Glomerular visceral epithelial cell (primary cell): Measurements from ENCODE around the gene PHACTR1.
"Not testable (repeated sequence)": the region's sequence is repeated elsewhere in the genome, so short reads cannot be mapped to it uniquely, and the experiment has no call there.

Source experiments
- DNase-seq: peaks from one replicate; pipeline ENCODE4 v3.0.0-alpha.2; 2016; ENCODE audit errors: extremely low spot score

The PHACTR1 gene

DNA sequence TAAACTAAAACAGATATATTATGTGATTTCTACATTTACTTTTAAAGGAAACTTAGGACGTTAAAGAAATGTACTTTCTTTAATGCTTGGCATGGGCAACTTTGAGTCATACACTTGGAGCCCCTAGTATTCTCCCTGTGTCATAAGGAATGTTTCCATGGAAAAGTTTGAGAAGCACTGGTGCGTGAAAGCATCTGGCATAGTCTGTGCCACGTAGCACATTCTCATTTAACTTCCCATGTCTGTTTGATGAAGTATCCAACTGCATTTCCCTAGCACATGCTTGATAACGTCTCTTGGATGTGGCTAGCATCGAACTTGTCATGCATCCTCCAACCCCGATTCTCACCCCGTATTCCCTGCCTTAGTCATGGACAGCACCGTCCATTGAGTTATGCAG lies 439.8 kb downstream of the PHACTR1 start:
- DNase-seq: peak; percentile 57

DNA sequence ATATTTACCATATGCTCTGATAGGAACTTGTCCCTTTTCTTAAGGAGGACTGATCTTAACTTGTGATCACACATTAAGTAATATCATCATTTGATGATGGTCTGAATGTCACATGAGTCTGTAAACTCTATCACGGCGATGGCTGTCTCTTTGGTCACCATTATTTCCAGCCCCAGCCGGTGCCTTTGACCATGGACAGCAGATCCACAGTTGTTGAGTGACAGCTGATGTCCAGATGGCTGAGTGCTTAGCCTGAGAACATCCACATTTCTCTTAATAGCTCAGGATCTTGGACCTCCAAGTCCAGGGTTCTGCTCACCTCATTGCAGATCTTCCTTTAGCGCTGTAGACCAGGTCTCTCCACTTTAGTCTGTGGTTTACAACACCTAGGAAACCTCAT lies 440.7 kb downstream of the PHACTR1 start:
- DNase-seq: no peak

DNA sequence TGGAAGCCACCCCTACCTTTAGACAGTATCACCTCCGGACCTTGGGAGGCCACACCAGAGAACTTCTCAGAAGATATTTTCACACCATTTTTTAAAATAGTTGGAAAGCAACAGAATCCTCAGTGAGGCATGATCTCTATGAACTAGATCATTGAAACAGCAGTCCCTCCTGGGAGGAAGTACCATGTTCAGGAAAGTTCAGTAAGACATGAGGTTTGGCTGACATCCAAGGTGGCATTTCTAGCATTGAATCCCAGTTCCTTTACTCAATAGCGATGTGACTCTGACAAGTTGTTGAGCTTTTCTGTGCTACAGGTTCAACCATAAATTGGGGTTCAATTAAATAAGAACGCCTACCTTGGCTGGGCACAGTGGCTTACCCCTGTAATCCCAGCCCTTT lies 442.7 kb downstream of the PHACTR1 start:
- DNase-seq: peak; percentile 17

DNA sequence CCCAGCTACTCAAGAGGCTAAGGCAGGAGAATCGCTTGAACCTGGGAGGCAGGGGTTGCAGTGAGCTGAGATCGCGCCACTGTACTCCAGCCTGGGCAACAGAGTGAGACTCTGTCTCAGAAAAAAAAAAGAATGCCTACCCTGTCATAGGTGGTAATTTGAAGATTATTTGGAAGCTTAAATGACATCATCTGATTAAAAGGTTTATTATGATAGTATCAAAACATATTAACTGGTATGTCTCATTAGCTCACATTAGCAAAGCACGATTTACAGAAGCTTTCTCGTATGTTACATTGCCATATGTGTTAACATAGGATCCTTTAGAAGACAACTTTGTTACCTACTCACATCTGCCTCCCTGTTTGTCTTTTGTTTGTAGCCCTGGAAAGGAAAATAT lies 443.3 kb downstream of the PHACTR1 start:
- DNase-seq: not testable (repeated sequence)

DNA sequence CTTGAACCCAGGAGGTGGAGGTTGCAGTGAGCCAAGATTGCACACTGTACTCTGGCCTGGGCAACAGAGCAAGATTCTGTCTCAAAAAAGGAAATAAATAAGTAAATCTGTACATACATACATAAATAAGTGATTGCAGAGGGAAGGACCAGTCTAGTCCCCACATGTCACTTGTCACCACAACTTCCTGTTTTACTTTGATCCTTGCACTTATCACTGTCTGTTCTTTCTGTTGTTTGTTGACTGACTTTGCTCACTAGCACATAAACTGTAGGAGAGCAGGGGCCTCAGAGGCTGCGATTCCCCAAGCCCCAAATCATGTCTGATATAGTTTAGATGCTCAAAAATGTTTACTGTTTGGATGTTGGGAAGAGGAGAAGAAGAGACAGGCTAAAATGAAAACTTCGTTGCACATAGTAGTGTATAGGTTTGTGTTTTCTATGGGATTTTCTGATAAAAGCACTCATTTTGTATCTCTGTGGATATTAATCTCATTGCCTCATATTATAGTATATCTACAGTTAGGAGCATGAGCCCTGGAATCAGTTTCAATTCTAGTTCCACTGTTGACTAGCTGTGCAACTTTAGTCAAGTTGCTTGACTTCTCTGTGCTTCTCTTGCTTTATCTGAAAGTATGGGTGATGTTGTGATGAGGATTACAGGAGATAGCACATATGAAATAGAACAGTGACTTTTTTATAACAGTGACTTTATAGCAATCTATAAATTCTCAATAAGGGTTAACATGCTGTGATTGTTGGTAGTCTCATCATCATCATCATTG lies 446.8 kb downstream of the PHACTR1 start:
- no peak for DNase-seq

DNA sequence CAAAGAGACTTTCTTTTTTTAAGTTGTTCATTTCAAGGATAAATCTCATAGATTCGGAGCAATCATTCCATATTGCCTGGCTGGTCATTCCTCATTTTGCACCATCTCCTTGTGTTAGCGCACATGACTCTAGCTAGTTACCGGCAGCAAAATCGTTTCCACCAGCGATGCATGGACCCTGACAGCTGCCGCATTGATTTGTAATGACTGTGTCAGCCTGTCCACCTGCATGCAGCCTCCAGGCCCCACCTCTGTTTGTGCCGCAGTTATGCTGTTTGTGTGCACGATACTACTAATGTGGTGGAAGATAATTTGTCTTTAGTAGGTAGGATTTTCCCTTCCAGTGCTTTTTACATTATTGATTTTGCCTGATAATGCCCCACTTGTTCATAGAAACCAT lies 447.7 kb downstream of the PHACTR1 start:
- no peak for DNase-seq

DNA sequence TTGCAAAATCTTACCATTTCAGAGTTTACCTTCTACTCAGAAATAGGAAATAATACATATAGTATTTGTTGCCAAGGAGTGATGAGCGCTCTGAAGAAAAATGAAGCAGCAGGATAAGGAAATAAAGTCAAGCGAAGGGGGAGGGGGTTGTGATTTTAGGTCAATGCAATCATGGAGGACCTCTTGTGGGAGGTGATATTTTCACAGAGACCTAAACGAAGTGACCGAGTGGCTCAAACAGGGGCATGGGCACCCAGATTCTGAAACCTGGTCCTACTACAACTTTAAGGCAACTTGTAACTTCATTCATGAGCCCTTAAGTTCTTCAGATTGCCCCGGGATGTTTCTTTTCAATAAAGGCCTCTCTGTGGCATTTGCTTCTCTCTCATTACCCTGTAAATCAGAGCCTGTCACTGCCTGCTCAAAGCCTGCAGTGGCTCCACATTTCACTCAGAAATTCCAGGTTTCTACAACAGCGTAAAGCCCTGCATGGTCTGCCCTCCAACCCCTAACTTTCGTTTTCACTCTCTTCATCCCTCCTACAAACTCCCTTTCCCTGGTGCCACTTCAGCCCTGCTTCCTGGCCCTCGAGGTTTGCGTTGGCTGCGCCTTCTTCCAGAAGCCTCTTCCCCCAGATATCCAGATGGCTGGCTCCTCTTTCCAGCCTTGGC lies 449.1 kb downstream of the PHACTR1 start:
- DNase-seq: no peak

DNA sequence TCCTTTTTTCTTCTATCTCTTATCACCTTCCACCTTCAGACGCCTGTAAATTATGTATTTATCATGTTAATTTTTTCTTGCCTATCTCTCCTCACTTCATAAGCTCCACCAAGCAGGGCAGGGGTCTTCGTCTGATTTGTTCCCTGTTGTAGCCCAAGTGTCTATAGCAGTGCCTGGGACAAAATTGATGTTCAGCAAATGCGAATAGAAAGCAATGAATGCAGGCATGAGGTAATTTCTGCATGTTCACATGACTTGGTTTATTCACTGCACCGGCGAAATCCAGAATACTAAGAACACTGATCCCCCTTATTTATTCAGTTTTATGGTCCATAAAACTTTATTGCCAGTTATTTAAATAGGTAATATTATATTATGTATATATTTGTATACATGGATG lies 449.7 kb downstream of the PHACTR1 start:
- DNase-seq: no peak

DNA sequence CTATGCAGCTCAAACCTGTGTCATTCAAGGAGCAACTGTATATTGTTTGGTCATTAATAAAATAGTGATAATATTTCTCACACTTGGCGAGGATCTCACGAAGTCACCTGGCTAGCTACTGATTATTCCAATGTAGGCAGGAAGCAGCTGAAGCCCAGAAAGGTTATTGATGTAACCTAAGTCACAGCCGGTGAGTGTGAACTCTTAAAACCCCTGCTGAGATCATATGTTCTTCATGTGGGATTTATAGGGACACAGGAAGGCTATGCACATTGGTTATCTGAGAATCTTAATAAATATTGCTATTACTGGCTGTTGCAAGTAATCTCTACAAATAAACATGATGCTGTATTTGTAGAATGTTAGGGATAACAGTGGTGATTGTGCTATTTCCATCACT lies 450.3 kb downstream of the PHACTR1 start:
- no peak for DNase-seq

DNA sequence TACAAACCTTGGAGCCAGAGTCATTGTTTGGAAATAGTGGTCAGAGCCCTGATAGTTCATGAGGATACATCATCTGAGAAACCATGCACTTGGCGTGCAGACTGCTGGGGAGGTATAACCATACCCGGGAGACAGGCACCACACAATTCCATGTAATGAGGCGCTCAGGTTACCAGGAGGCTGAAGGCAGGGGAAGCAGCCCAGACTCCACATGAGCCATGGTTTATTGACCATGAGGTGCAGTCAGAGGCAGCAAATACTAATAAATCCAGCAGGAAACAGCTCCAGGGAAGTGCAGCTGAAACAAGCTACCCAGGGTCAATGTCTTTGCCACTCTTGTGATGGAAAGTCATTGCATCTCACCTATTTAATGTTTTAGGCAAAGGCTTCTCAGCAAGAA lies 455.7 kb downstream of the PHACTR1 start:
- DNase-seq: no peak

DNA sequence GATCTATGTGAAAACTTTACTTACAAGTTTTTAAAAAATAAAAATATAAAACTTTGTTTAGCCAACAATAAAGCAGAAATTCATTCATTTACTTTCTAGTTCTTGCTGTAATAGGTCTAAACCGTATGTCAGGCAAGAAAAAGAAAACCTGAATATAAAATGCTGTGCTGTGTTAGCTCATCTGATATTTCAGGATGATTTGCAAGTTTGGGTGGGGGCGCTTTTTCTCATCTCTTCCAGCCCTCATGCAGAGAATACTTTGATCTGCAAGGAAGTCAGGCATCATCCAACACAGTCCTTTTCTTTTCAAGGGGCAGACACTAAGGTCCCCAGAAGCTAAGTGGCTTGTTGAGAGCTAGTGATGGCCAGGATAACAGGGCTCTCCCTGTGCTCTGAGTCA lies 458.5 kb downstream of the PHACTR1 start:
- no peak for DNase-seq

DNA sequence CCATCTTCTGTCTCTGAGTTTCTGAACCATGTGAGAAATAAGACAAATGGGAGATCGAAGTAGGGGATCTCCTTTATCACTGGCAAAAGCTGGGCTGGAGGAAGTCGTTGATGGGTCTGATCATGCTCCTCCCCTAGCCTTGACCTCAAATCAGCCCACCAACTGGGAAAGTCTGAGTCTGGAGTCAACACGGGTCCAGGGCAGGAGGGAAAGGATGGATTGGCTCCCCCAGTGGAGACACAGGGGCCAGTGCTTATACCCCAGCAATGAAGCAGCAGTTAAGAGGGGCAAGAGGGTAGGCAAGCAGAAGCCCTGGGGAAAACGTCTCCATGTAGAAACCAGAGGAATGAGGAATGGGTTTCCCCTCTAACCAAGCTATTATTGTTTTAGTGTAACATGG lies 459.2 kb downstream of the PHACTR1 start:
- DNase-seq: no peak

DNA sequence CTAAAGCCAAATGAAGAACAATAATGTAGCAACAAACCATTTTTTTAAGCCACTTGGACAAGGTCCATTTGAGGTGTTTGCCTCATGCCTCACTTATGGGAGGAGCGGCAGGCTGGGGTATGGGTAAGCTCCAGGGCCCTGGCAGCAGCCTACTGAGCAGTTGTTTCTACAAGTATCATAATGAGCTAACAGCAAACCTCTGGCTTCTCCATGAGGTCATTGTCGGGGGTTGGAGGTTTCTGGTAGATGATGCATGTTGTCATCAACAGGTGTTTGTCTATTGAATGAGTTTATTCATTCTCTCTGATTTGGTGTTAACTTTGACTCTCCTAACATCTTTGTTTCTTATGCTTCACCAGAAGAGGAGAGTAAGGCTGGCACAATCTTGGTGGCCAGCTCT lies 461.1 kb downstream of the PHACTR1 start:
- DNase-seq: no peak

DNA sequence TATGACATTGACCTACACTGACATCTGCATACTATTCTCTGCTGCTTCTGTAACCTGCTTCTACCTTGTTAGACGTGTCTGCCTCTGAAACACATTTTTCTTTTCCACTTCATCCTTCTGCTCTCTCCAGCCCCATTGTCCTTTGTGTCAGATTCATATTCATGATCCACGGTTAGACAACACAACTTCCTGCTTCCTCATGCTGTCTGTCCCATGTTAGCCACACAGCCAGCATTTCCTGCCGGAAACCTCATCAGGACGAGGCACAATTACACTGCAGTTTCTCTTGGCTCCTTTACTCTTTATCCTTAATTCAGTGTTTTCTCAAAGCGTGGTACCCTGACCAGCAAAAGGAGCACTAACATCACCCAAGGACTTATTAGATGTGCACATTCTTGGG lies 461.5 kb downstream of the PHACTR1 start:
- no peak for DNase-seq

DNA sequence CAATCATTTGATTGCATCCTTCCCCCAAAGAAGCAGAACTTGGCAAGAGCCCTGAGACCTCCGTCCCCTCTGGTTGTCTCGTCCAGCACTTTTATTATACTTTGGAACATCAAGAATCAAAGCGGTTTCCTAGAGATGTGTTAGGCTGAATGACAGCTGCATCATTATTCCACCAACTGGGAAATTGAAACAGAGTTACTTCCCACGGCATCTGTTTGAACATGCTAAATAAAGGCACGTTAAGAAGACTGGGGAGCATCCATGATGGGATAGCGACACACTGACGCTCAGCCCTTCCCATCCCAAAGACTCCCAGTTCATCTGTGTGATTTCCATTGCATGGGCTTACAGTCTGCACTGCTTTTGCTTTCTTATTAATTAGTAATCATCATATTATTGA lies 464.0 kb downstream of the PHACTR1 start:
- no peak for DNase-seq

DNA sequence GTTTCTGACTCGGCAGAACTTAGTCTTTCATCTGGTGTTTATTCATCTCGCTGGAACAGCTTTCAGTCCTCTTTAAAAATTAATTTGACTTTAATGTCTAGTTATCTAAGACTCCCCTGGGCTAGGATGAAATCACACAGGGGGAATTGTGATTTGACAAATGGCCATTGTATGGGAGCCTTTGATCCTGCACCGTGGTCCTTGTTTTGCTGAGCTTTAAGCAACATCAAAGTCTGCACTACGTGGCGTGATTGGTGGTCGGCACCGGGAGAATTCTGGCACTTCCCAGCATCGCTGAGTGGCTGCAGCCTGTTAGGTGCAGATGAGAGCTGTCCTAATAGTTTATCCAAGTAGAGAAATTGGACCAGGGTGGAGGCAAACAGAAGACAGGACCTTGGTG lies 464.8 kb downstream of the PHACTR1 start:
- no peak for DNase-seq

DNA sequence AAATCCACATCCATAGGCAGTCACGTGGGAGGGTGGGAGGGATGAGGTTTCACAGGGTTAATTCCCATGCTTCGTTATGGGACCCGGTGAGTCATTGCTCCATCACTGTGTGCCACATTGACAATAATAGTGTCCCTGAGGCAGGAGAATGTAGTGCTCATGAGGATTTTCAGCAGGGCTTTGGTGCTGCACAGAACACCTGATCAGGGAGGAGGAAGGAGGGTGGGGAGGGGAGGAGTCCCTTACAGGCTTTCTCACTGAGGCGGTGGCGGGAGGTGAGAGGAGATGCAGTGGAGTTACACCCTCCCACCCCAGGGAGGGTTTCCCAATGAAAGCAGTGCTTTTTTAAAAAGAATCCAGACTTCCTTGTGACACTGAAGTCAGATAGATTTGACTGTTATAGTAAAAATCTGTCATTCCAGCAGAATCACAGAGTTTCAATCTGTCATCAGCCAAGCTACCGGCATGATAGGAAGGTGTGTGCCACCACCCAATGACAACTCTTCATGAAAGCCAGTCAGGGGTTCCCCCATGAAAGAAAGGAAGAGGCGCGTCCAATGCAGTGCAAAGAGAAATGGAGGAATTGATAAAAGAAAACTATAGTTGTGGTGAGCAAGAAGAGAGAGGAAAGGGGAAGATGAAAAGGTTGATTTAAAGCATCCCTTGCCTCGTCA lies 467.0 kb downstream of the PHACTR1 start:
- DNase-seq: no peak

DNA sequence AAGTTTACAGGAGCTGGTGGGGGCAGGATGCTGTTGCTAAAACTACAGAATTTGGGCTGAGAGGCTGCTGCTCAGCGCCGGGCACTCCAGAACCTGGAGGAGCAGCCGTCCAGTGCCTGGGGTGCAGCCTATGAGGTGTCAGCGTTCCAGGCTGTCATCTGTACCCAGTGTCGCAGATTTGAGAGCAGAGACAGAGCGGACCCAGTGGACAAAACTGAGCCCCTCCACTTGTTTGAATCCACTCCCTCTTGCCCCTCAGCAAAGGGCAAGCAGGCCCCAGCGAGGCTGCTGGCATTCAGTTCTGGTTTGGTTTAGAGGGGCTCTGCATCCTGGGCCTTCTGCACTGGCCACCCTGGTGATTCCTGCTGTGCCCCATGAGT lies 467.5 kb downstream of the PHACTR1 start:
- DNase-seq: no peak

DNA sequence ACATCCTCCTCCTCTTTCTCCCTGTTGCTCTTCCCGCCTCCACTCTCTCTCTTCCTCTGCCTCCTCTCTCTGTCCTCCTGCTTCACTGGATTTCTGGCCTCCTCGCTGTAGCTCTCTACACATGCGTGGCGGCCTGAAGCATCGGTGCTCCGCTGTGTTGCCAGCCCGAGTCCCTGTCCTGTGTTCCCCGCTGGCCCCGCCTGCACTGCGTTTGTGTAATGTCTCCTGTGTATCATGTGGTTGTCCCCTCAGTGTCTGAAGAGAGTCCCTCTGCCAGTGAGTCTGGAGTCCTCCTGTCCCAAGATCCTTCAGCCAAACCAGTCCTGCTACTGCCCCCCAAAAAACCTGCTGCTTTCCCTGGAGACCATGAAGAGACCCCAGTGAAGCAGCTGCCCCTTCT lies 468.0 kb downstream of the PHACTR1 start:
- no peak for DNase-seq

DNA sequence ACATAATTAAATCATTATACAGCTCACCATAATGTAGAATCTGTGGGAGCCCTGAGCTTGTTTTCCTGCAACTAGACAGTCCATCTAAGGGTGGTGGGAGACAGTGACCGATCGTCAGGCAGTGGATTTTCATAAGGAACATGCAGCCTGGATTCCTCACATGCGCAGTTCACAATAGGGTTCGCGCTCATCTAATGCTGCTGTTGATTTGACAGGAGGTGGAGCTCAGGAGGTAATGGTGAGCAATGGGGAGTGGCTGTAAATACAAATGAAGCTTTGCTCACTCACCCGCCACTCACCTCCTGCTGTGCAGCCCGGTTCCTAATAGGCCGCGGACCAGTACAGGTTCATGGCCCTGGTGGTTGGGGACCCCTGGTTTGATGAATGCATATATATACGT lies 470.3 kb downstream of the PHACTR1 start:
- no peak for DNase-seq

DNA sequence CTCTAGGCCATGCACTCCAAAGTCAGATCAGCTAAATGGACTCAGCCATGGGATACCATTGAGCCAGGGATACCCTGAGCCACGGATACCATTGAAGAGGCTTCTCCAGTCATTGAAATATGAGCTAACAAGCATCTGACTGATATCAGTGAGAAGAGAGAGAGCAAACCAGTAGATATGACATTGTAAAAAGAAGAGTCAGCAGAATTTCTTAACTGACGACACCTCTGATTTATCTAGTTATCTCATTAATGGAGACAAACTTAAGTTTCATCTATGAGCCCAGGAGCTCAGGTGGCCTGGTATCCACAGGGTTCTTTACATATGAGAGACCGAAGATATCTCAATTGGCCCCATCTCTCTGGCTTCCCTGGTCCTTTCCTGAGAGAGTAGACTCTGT lies 471.1 kb downstream of the PHACTR1 start:
- DNase-seq: no peak

DNA sequence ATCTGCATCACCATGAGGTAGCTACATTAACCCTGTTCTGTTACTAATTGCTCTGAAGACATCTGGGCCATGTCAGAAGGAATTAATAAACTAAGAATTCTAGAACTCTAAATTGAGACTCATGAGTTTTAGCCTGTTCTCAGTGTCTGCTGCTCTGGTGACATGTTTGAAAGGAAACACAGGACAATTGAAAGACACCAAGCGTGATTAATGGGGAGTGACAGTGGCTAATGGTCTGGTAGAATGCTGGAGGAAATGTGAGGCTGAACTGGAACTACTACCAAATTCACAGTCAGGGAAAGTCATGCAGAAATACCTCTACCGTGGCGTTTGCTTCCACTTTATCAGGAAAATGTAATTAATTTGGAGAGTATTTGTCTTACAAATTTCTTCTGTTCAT lies 471.7 kb downstream of the PHACTR1 start:
- no peak for DNase-seq

DNA sequence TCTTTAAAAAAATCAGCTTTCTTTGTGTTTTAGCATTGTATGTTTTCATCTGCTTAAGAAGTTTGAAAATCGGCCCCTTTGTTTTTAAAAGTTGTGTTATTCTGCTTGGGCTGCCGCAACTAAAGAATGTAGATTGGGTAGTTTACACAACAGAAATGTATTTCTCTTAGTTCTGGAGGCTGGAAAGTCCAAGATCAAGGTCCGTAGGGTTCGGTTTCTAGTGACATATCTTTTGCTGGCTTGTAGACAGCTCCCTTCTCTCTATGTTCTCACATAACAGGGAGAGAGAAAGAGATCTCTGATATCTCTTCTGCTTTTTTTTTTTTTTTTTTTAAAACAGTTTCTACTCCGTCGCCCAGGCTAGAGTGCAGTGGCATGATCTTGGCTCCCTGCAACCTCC lies 473.1 kb downstream of the PHACTR1 start:
- no peak for DNase-seq
